Kidney (tissue), 14 donors: ENCODE results near the gene TMX4. TPM values are rescaled to one million over a fixed set of nuclear protein-coding genes. Genes with fewer than 3 reads are reported as not detected.

Source experiments
- DNase-seq, 5 donors: peaks; one replicate each; pipeline ENCODE4 v3.0.0-alpha.2; 2013 to 2020
- FAIRE-seq: peaks from 2 replicates; lab custom pipeline; 2012; peaks lifted over from hg19 to GRCh38; lab: Jason Lieb, UNC
- H3K27ac ChIP-seq, 2 donors: one replicate each; pipeline ENCODE4 v1.7.0; 2013; ENCODE audit warnings: low read depth in 2 of 2, low read length in 2 of 2, inconsistent platforms in 1 of 2
- H3K27me3 ChIP-seq: one replicate; pipeline ENCODE4 v1.7.1; 2013; ENCODE audit warnings: low read length, inconsistent platforms; ENCODE audit not compliant: control insufficient read depth, insufficient read depth
- H3K36me3 ChIP-seq, 3 donors: one replicate each; pipeline versions ENCODE4 v1.7.0 to v1.7.1; 2013; ENCODE audit warnings: low read length in 3 of 3, control low read depth in 1 of 3, inconsistent platforms in 1 of 3; ENCODE audit not compliant: insufficient read depth in 3 of 3, control insufficient read depth in 2 of 3
- H3K4me1 ChIP-seq, 3 donors: one replicate each; pipeline versions ENCODE4 v1.7.0 to v1.7.1; 2013; ENCODE audit warnings: low read length in 3 of 3, inconsistent platforms in 1 of 3, low read depth in 1 of 3; ENCODE audit not compliant: control insufficient read depth in 2 of 3, insufficient read depth in 2 of 3
- H3K4me3 ChIP-seq, 3 donors: one replicate each; pipeline versions ENCODE4 v1.7.0 to v1.8.1; 2013; ENCODE audit warnings: low read length in 3 of 3, control low read depth in 1 of 3, inconsistent platforms in 1 of 3
- H3K9ac ChIP-seq, 3 donors: one replicate each; pipeline versions ENCODE4 v1.7.0 to v1.7.1; 2013; ENCODE audit warnings: low read length in 3 of 3, control low read depth in 1 of 3, inconsistent platforms in 1 of 3
- H3K9me3 ChIP-seq, 3 donors: one replicate each; pipeline versions ENCODE4 v1.7.0 to v1.7.1; 2013; ENCODE audit warnings: low read length in 3 of 3, control low read depth in 1 of 3, inconsistent platforms in 1 of 3; ENCODE audit not compliant: control insufficient read depth in 2 of 3, insufficient read depth in 1 of 3
- CTCF ChIP-seq: IDR thresholded peaks from 3 replicates; pipeline ENCODE4 v1.5.1; 2012; ENCODE audit warnings: mild to moderate bottlenecking, moderate library complexity, borderline replicate concordance; ENCODE audit not compliant: insufficient read depth; ENCODE audit errors: extremely low read depth
- intact Hi-C: fragments of 100-400 bp; cut with DNase I; formaldehyde crosslinking; loops from one replicate; pipeline ENCODE4 v1.11.1; 2022
- polyA plus RNA-seq: library from polyadenylated mRNA; stranded (reverse); fragments of 350-450 nt; fragmentation: Illumina TruSeq; extraction: RNeasy Lipid Tissue Mini Kit (QIAGEN cat#74804); gene quantifications from one replicate; pipeline ENCODE4 v1.2.3, GENCODE V29; 2014; ENCODE audit warnings: low read depth, low replicate concordance; ENCODE audit not compliant: insufficient read depth
- total RNA-seq: library from RNA; stranded (reverse); fragmentation: NEBNext Ultra II Directional; extraction: Animal tissue kit (Norgen Biotek cat#: 25700); gene quantifications from one replicate; pipeline ENCODE4 v1.2.1, GENCODE V29; 2021
- donor health status: control.
- donor health status: control.
- donor health status: control.
- donor health status: control.
- donor health status: control.
- donor health status: DM: yes; HTN: yes; CAD: no.
- donor health status: Normal renal cell carcinoma (clear cell type).

TMX4 gene
- total and polyA plus RNA-seq, 2 donors from 2014 or later: 20.7 to 90.8 TPM

- no peaks in the 10 kb centered on the region for H3K4me1 ChIP-seq
- H3K4me3 ChIP-seq: no peak overlapping the region
- no peaks in the 10 kb centered on the region for H3K9me3 ChIP-seq
- intact Hi-C loops: no loop called here
- DNase-seq (no peak), FAIRE-seq (no peak)
- H3K36me3 ChIP-seq: peaks cover 0 to 9% (median 0%) of the 10 kb centered on the region in 3 donors
- H3K9ac ChIP-seq: no peak overlapping the region
- no peak for TF ChIP-seq CTCF
- no peak overlapping the region for H3K27ac ChIP-seq
- H3K27me3 ChIP-seq: no peaks in the 10 kb centered on the region
Measured at GRCh38 chr20:7977709-7978108, 41.9 kb downstream of the TMX4 start.

- no peaks in the 10 kb centered on the region for H3K9me3 ChIP-seq
- no peak overlapping the region for H3K4me3 ChIP-seq
- H3K27me3 ChIP-seq: no peaks in the 10 kb centered on the region
- H3K27ac ChIP-seq: no peak overlapping the region
- intact Hi-C loops: no loop called here
- H3K9ac ChIP-seq: no peak overlapping the region
- DNase-seq (no peak), FAIRE-seq (no peak)
- no peak for TF ChIP-seq CTCF
- no peaks in the 10 kb centered on the region for H3K36me3 ChIP-seq
- no peaks in the 10 kb centered on the region for H3K4me1 ChIP-seq
Measured at GRCh38 chr20:7975851-7976414, 43.6 kb downstream of the TMX4 start.

DNA sequence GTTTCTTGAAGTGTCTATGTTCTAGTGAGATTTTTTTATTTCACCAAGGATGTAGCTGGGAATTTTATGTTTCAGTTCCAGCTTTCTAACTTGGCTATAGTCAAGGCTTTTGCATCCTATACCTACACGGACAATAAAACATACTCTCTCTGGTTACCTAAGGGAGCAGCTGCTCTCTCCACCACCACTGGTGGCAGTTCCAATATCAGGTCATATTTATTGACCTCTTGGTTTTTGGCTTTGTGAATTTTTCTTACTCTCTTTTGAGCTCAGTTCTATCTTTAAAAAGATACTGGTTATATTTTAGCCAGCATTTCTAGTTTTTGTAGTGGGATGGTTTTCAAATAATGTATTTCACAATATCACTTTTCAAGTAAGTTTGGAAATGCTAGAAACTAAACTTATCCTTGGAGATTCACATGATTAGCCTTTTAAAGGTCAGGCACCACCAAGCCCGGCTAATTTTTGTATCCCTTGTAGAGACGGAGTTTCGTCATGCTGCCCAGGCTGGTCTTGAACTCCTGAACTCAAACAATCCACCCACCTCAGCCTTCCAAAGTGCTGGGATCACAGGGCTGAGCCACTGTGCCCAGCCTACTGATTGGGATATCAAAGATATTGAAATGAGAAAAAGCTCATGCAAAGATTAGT is 44.7 kb downstream of the TMX4 start:
- Histone ChIP-seq H3K9me3 (no peaks in the 10 kb centered on the region), H3K9ac (no peak overlapping the region), H3K4me3 (no peak overlapping the region), H3K4me1 (no peaks in the 10 kb centered on the region), H3K36me3 (no peaks in the 10 kb centered on the region), H3K27me3 (no peaks in the 10 kb centered on the region), H3K27ac (no peak overlapping the region)
- FAIRE-seq: no peak
- TF ChIP-seq CTCF: no peak
- no peak for DNase-seq
- intact Hi-C loops: no loop called here
